ENCODE measurements around the gene ALK. TPM values are rescaled to one million over a fixed set of nuclear protein-coding genes. Genes with fewer than 3 reads are reported as not detected.
A peak's percentile ranks its signal among the peaks of the same experiment; 100 is the strongest.

Gene ALK
- total RNA-seq, 1 donor from 2014 or later: 1.1 TPM

- H3K36me3 ChIP-seq: no peaks in the 10 kb centered on the region
- TF ChIP-seq CTCF (IDR thresholded peaks at IDR 0.05): no peak
- H3K4me3 ChIP-seq: no peak overlapping the region
- H3K27me3 ChIP-seq (ENCODE audit: low read depth): no peaks in the 10 kb centered on the region
- ATAC-seq (no peak), DNase-seq (no peak)
- intact Hi-C loops (cut with DNase I): no loop called here
- H3K27ac ChIP-seq: no peak overlapping the region
- H3K4me1 ChIP-seq: no peaks in the 10 kb centered on the region
- no peaks in the 10 kb centered on the region for H3K9me3 ChIP-seq
Observed at GRCh38 chr2:29940706-29941105, 19.3 kb upstream of the ALK start.

DNA sequence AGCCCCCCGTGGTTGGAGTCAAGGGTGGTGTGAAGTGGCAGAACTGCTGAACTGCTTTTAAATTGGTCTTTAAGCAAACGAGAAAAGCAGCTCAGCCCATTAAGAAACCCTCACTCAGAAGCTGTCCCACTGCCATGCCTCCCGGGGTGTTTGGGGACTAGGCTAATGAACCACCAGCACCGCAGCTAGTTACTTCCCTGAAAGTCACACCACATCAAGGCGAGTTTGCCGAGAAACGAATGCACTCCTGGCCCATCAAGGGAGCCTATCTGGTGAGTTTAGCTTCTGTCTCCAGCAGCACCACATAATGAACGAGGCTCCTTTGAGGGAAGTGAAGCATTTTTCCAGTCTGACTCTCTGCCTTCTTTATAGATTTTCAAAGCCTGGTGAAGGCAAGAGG lies 14.6 kb upstream of the ALK start:
- Histone ChIP-seq H3K4me1 (no peaks in the 10 kb centered on the region), H3K27ac (no peak overlapping the region), H3K36me3 (no peaks in the 10 kb centered on the region), H3K27me3 (ENCODE audit: low read depth) (no peaks in the 10 kb centered on the region), H3K9me3 (no peaks in the 10 kb centered on the region), H3K4me3 (no peak overlapping the region)
- ATAC-seq (no peak), DNase-seq (no peak)
- intact Hi-C loops (cut with DNase I): no loop called here
- no peak for TF ChIP-seq CTCF (IDR thresholded peaks at IDR 0.05)

DNA sequence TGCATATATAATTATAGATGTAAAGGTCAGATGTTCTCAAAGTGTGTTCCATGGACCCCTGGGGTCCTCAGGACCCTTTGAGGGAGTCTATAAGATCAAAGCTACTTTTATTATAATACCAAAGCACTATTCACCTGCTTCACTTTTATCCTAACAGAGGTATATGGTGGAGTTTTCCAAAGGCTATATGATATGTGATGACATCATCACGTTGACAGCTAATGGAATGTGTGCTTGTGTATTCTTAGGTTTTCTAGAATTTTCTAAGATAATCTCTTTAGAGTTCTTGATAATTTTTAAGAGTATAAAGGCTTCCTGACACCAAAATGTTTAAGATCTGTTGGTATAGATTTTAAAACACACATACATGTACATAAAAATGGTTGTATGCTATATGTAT lies 10.4 kb upstream of the ALK start:
- Histone ChIP-seq H3K4me3 (no peak overlapping the region), H3K27me3 (ENCODE audit: low read depth) (no peaks in the 10 kb centered on the region), H3K4me1 (no peaks in the 10 kb centered on the region), H3K27ac (no peak overlapping the region), H3K36me3 (no peaks in the 10 kb centered on the region), H3K9me3 (no peaks in the 10 kb centered on the region)
- no peak for DNase-seq
- TF ChIP-seq CTCF (IDR thresholded peaks at IDR 0.05): no peak
- intact Hi-C loops (cut with DNase I): no loop called here
- ATAC-seq: no peak

DNA sequence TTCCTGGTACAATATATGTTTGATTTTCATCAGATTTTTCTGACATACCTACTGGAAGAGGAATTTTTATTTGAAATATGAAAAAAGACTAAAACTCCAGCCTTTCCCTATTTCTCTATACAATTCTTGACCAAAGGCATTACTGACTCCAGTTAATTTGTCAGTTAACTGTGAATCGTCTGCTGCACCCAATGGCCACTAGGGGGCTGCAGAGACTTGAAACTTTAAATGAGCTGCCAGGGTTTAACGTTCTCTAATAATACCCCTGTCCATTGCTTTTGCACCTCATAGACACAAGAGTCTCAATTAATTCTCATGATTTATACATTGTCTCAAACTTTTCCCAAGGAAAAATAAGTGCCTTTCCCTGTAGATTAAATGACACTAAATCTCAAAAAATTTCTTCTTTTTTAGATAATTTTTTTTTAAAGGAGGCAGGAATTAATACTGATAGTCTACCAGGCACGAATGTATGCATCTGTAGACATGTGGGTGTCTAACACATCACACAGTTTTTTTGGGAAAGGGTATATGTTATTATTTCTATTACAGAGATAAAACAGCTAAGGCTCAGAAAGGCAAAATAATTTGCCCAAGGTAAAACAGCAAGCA lies 1.8 kb upstream of the ALK start:
- Histone ChIP-seq H3K4me3 (no peak overlapping the region), H3K4me1 (peaks cover 19% of the 10 kb centered on the region), H3K27me3 (ENCODE audit: low read depth) (peaks cover 45% of the 10 kb centered on the region), H3K36me3 (no peaks in the 10 kb centered on the region), H3K27ac (no peak overlapping the region), H3K9me3 (no peaks in the 10 kb centered on the region)
- DNase-seq: peak; percentile 53
- TF ChIP-seq CTCF (IDR thresholded peaks at IDR 0.05): peak; percentile 90
- ATAC-seq: no peak
- intact Hi-C loops (cut with DNase I): no loop called here

DNA sequence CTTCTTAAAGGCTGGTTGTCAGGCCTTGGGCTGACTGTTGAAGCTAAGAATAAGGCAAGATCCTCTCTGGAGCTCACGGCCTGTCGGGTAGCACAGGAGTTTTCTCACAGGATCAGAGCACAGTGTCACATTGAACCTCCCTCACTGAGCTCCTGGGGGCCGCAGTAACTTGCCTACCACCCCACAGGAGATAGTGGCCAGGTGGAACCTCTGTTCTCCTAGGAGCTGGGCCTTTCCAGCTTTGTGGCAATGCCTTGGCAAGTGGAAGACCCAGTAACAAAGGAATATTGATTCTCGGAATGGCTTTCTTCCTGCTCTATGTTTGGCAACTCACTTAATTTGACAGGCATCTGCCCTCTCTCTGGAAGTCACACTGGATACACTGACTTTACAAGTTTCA lies 1.2 kb upstream of the ALK start:
- Histone ChIP-seq H3K27ac (no peak overlapping the region), H3K4me3 (no peak overlapping the region), H3K4me1 (peaks cover 19% of the 10 kb centered on the region), H3K9me3 (no peaks in the 10 kb centered on the region), H3K36me3 (no peaks in the 10 kb centered on the region), H3K27me3 (ENCODE audit: low read depth) (peaks cover 51% of the 10 kb centered on the region)
- no peak for TF ChIP-seq CTCF (IDR thresholded peaks at IDR 0.05)
- no peak for ATAC-seq
- DNase-seq: no peak
- intact Hi-C loops (cut with DNase I): no loop called here
